Natural killer cell (primary cell): ENCODE measurements around the gene CACNA2D3. TPM values are rescaled to one million over a fixed set of nuclear protein-coding genes. Genes with fewer than 3 reads are reported as not detected.

ENCODE experiments used
- ATAC-seq, 3 donors: fragments of 150-1000 bp in 2 of 3; fragments of 200-7000 bp in 1 of 3; cut with Tn5 transposase; 1 replicate in 1 of 3; 2 replicates in 2 of 3; pipeline ENCODE4 v1.10.0; 2021; ENCODE audit warnings: mild to moderate bottlenecking in 2 of 3, moderate library complexity in 2 of 3
- DNase-seq, 2 donors: peaks; one replicate each; pipeline versions ENCODE4 v3.0.0 to v3.0.0-alpha.2; 2013 to 2021; ENCODE audit warnings: mixed read lengths in 1 of 2
- H3K27ac ChIP-seq: one replicate; pipeline ENCODE4 v1.5.1; 2013; ENCODE audit warnings: mild to moderate bottlenecking, low read length
- H3K27me3 ChIP-seq: one replicate; pipeline ENCODE4 v1.6.1; 2013; ENCODE audit warnings: low read length; ENCODE audit not compliant: control insufficient read depth, insufficient read depth
- H3K36me3 ChIP-seq: one replicate; pipeline ENCODE4 v1.6.1; 2013; ENCODE audit warnings: low read length; ENCODE audit not compliant: control insufficient read depth, insufficient read depth
- H3K4me1 ChIP-seq: one replicate; pipeline ENCODE4 v1.6.1; 2013; ENCODE audit warnings: low read length; ENCODE audit not compliant: control insufficient read depth, insufficient read depth
- H3K4me3 ChIP-seq: one replicate; pipeline ENCODE4 v1.5.1; 2013; ENCODE audit warnings: low read length
- H3K9me3 ChIP-seq: one replicate; pipeline ENCODE4 v1.6.1; 2013; ENCODE audit warnings: low read length; ENCODE audit not compliant: control insufficient read depth, insufficient read depth
- H3K27ac Mint-ChIP-seq, 2 donors: one replicate each; pipeline ENCODE4 v1.8.0; 2022; ENCODE audit warnings: mild to moderate bottlenecking in 2 of 2, mixed read lengths in 2 of 2, moderate library complexity in 1 of 2
- H3K27me3 Mint-ChIP-seq, 2 donors: one replicate each; pipeline ENCODE4 v1.8.0; 2022; ENCODE audit warnings: low read depth in 2 of 2, mixed read lengths in 2 of 2
- H3K36me3 Mint-ChIP-seq: one replicate; pipeline ENCODE4 v1.8.0; 2022; ENCODE audit warnings: mixed read lengths
- H3K4me1 Mint-ChIP-seq, 2 donors: one replicate each; pipeline ENCODE4 v1.8.0; 2022; ENCODE audit warnings: mixed read lengths in 2 of 2
- H3K4me3 Mint-ChIP-seq: one replicate; pipeline ENCODE4 v1.8.0; 2022; ENCODE audit warnings: mild to moderate bottlenecking, moderate library complexity, mixed read lengths
- H3K9me3 Mint-ChIP-seq, 2 donors: one replicate each; pipeline ENCODE4 v1.8.0; 2022; ENCODE audit warnings: mixed read lengths in 2 of 2
- WGBS: methylation state at CpG from one replicate; pipeline ENCODE4 v1.1.7; 2013; ENCODE audit warnings: missing lambda C conversion rate; ENCODE audit not compliant: insufficient coverage; 5-methylcytosine and 5-hydroxymethylcytosine counted together
- intact Hi-C: fragments of 100-400 bp; cut with micrococcal nuclease; formaldehyde crosslinking; loops from one replicate; pipeline ENCODE4 v1.14.2; 2022
- total RNA-seq, 4 donors: library from RNA; stranded (reverse); fragments of 120-200 nt in 1 of 4; gene quantifications; one replicate each; pipeline versions ENCODE4 v1.2.3 to v1.2.4, GENCODE V29; 2013 to 2022
- TF ChIP-seq, protein P1 (sequence below): fragments of 200-600 bp; IDR thresholded peaks from one replicate; pipeline ENCODE4 v1.8.0; 2022; ENCODE audit warnings: antibody characterized with exemption

The CACNA2D3 gene
- total RNA-seq, 3 donors from 2014 or later (not counting 1 experiment from before 2014, with no cell fraction given) = 0.49 TPM; not detected in 2

DNA sequence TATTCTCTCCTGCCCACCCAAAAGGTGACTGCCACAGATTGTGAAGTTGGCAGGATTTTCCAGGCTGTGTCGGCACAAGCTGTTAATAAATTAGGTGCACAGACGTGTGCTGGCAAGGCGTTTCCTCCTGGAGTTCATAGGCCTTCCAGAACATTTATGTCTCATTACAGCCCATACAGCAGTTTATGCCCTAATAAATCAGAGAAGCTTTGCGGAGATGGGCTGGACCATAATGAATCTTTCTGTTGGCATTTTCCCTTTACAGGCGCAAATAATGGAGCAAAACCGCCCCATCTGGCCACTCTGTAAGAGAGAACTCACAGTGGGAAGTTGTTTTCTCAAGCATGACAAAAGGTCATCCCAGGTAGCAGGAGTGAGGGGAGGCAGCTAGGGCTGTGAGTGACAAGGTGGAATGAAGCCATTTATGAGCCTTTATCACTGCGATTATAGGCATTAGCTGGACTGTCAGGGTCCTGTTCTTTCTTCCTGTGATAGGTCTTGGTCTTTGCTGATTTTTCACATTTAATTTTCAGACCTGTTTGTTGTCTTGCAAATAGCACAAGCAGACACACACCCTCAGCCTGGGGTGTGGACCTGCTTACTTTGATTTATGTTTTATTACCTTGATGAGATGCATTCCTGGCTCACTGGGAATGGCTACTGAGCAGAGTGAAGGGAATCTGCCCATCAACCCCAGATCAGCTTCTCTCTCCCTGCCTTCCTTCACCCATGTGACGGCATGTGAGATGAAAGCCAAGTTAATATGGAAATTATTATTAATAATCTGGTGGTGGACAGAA, 548.0 kb downstream of the CACNA2D3 start:
- H3K27me3 Mint-ChIP-seq = no peaks in the 10 kb centered on the region
- intact Hi-C loops = no loop called here
- TF ChIP-seq, protein P1, sequence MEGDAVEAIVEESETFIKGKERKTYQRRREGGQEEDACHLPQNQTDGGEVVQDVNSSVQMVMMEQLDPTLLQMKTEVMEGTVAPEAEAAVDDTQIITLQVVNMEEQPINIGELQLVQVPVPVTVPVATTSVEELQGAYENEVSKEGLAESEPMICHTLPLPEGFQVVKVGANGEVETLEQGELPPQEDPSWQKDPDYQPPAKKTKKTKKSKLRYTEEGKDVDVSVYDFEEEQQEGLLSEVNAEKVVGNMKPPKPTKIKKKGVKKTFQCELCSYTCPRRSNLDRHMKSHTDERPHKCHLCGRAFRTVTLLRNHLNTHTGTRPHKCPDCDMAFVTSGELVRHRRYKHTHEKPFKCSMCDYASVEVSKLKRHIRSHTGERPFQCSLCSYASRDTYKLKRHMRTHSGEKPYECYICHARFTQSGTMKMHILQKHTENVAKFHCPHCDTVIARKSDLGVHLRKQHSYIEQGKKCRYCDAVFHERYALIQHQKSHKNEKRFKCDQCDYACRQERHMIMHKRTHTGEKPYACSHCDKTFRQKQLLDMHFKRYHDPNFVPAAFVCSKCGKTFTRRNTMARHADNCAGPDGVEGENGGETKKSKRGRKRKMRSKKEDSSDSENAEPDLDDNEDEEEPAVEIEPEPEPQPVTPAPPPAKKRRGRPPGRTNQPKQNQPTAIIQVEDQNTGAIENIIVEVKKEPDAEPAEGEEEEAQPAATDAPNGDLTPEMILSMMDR = no peak
- Histone ChIP-seq H3K36me3 (no peaks in the 10 kb centered on the region), H3K4me3 (no peak overlapping the region), H3K4me1 (no peaks in the 10 kb centered on the region), H3K27me3 (no peaks in the 10 kb centered on the region), H3K9me3 (peaks cover 4% of the 10 kb centered on the region), H3K27ac (no peak overlapping the region)
- H3K36me3 Mint-ChIP-seq = no peaks in the 10 kb centered on the region
- H3K9me3 Mint-ChIP-seq = peaks cover 12 to 15% of the 10 kb centered on the region in 2 donors
- no peak overlapping the region for H3K4me3 Mint-ChIP-seq
- DNase-seq = no peak
- WGBS = 66% methylated on average over 7 of the region's 8 CpGs
- no peak for ATAC-seq
- H3K4me1 Mint-ChIP-seq = no peaks in the 10 kb centered on the region
- no peak overlapping the region for H3K27ac Mint-ChIP-seq

DNA sequence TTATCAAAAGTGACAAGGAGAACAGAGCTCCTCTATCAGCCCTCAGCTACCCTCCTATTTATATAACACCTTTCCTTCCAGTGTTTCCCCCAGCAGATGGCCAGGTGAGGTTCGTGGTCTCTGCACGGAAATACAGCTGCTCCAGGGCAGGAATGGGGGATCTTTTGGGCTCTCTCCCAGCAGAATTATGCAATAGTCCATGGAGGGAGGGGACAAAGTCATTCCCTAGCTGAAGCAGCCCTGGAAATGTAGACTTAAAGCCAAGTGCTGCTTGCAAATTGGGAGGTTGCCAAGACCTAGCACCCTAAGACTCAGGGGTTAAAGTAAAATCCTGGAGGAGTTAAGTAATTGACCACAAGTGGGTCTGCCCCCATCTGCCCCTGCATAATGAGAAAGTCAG, 549.2 kb downstream of the CACNA2D3 start:
- H3K4me1 ChIP-seq = no peaks in the 10 kb centered on the region
- ATAC-seq (no peak), DNase-seq (no peak)
- no peaks in the 10 kb centered on the region for H3K36me3 Mint-ChIP-seq
- no peak overlapping the region for H3K27ac ChIP-seq
- intact Hi-C loops = no loop called here
- peaks cover 13 to 14% of the 10 kb centered on the region in 2 donors for H3K9me3 Mint-ChIP-seq
- H3K27me3 Mint-ChIP-seq = no peaks in the 10 kb centered on the region
- TF ChIP-seq, protein P1 = no peak
- H3K4me3 Mint-ChIP-seq = no peak overlapping the region
- no peak overlapping the region for H3K27ac Mint-ChIP-seq
- H3K9me3 ChIP-seq = peaks cover 4% of the 10 kb centered on the region
- H3K4me3 ChIP-seq = no peak overlapping the region
- H3K36me3 ChIP-seq = no peaks in the 10 kb centered on the region
- no peaks in the 10 kb centered on the region for H3K27me3 ChIP-seq
- no peaks in the 10 kb centered on the region for H3K4me1 Mint-ChIP-seq
- WGBS = 55% methylated on average over 2 of the region's 2 CpGs

DNA sequence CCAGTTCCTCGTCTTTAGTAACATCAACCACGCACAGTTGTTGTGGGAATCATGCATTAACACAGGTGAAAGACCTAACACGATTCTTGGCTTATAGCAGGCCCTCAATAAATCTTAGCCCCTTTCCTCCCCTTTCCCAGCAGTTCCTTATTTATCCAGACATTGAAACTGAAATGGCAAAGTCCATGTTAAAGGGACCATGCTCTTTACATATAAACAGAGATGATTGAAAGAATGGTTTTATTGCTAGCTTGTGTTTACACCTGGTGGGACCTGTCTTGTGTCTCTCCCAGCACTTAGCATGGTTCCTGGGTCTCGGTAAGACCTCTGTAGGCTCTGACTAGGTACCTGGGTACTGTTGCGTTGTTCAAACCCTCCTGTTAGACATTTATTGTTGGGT, 553.7 kb downstream of the CACNA2D3 start:
- Mint-ChIP-seq H3K27ac (no peak overlapping the region), H3K4me1 (no peaks in the 10 kb centered on the region), H3K36me3 (no peaks in the 10 kb centered on the region), H3K4me3 (no peak overlapping the region), H3K9me3 (peaks cover 18 to 19% of the 10 kb centered on the region in 2 donors), H3K27me3 (no peaks in the 10 kb centered on the region)
- Histone ChIP-seq H3K4me1 (no peaks in the 10 kb centered on the region), H3K27ac (no peak overlapping the region), H3K27me3 (no peaks in the 10 kb centered on the region), H3K4me3 (no peak overlapping the region), H3K36me3 (no peaks in the 10 kb centered on the region), H3K9me3 (peaks cover 4% of the 10 kb centered on the region)
- TF ChIP-seq, protein P1 = no peak
- intact Hi-C loops = no loop called here
- 65% methylated on average over 5 of the region's 5 CpGs for WGBS
- DNase-seq = no peak
- ATAC-seq = no peak

DNA sequence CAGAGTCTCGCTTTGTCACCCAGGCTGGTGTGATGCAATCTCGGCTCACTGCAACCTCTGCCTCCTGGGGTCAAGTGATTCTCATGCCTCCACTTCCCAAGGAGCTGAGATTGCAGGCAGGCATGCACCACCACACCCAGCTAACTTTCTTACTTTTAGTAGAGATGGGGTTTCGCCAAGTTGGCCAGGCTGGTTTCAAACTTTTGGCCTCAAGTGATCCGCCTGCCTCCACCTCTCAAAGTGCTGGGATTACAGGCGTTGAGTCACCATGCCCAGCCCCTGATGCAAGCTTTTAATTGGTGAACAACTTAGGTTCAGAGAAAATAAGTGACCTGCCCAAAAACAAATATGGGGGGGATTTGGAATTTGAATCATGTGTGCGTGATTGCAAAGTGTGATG, 559.4 kb downstream of the CACNA2D3 start:
- H3K27ac ChIP-seq = no peak overlapping the region
- H3K27me3 Mint-ChIP-seq = no peaks in the 10 kb centered on the region
- no peaks in the 10 kb centered on the region for H3K27me3 ChIP-seq
- peaks cover 5 to 7% of the 10 kb centered on the region in 2 donors for H3K9me3 Mint-ChIP-seq
- WGBS = 93% methylated on average over 5 of the region's 6 CpGs
- no peak overlapping the region for H3K27ac Mint-ChIP-seq
- H3K4me3 ChIP-seq = no peak overlapping the region
- intact Hi-C loops = no loop called here
- H3K36me3 ChIP-seq = no peaks in the 10 kb centered on the region
- ATAC-seq = no peak
- DNase-seq = no peak
- H3K36me3 Mint-ChIP-seq = no peaks in the 10 kb centered on the region
- H3K4me1 ChIP-seq = no peaks in the 10 kb centered on the region
- TF ChIP-seq, protein P1 = no peak
- H3K4me3 Mint-ChIP-seq = no peak overlapping the region
- no peaks in the 10 kb centered on the region for H3K4me1 Mint-ChIP-seq
- no peaks in the 10 kb centered on the region for H3K9me3 ChIP-seq
